GM23338 (cell line): ENCODE measurements around the gene NLGN1. TPM values are rescaled to one million over a fixed set of nuclear protein-coding genes. Genes with fewer than 3 reads are reported as not detected.

Experiments used
- ATAC-seq: fragments of 200-7000 bp; cut with Tn5 transposase; 3 replicates; pipeline ENCODE4 v1.9.1; 2020
- DNase-seq: peaks from one replicate; pipeline ENCODE4 v3.0.0-alpha.2; 2015; ENCODE audit warnings: low spot score
- H2AFZ ChIP-seq: fragments of 200-600 bp; sonication (generic); 2 replicates; pipeline ENCODE4 v1.8.0; 2016; ENCODE audit warnings: antibody characterized with exemption, mild to moderate bottlenecking, moderate library complexity
- H3F3A ChIP-seq: fragments of 200-600 bp; sonication (generic); replicated peaks from 2 replicates; pipeline ENCODE4 v1.8.0; 2017; ENCODE audit warnings: antibody characterized with exemption, mixed run types, low read depth
- H3K27ac ChIP-seq: fragments of 200-600 bp; sonication (generic); 2 replicates; pipeline ENCODE4 v1.6.1; 2016; ENCODE audit warnings: low read depth
- H3K27me3 ChIP-seq: fragments of 200-600 bp; sonication (generic); 2 replicates; pipeline ENCODE4 v1.8.0; 2016; ENCODE audit warnings: mild to moderate bottlenecking, mixed run types, moderate library complexity; ENCODE audit not compliant: insufficient read depth
- H3K36me3 ChIP-seq: fragments of 200-600 bp; sonication (generic); 2 replicates; pipeline ENCODE4 v1.8.0; 2016; ENCODE audit warnings: mild to moderate bottlenecking; ENCODE audit not compliant: insufficient read depth
- H3K4me1 ChIP-seq: fragments of 200-600 bp; sonication (generic); 2 replicates; pipeline ENCODE4 v1.8.0; 2016; ENCODE audit warnings: mild to moderate bottlenecking, moderate library complexity; ENCODE audit not compliant: insufficient read depth
- H3K4me2 ChIP-seq: fragments of 200-600 bp; sonication (generic); 2 replicates; pipeline ENCODE4 v1.7.1; 2017; ENCODE audit warnings: mixed run types
- H3K4me3 ChIP-seq: fragments of 200-600 bp; sonication (generic); 2 replicates; pipeline ENCODE4 v1.6.1; 2016; ENCODE audit warnings: mixed run types
- H3K79me2 ChIP-seq: fragments of 200-600 bp; sonication (generic); replicated peaks from 2 replicates; pipeline ENCODE4 v1.8.0; 2017; ENCODE audit warnings: mild to moderate bottlenecking; ENCODE audit not compliant: insufficient read depth
- H3K9me2 ChIP-seq: fragments of 200-600 bp; sonication (generic); 2 replicates; pipeline ENCODE4 v1.8.0; 2017; ENCODE audit not compliant: insufficient read depth
- H4K20me1 ChIP-seq: fragments of 200-600 bp; sonication (generic); replicated peaks from 2 replicates; pipeline ENCODE4 v1.8.0; 2017; ENCODE audit warnings: mild to moderate bottlenecking; ENCODE audit not compliant: insufficient read depth
- H3K27ac Mint-ChIP-seq: 2 replicates; pipeline ENCODE4 v1.8.0; 2020; ENCODE audit warnings: inconsistent platforms, mild to moderate bottlenecking, moderate library complexity, mixed read lengths
- H3K27me3 Mint-ChIP-seq: 3 replicates; pipeline ENCODE4 v1.8.0; 2022; ENCODE audit warnings: low read depth, mild to moderate bottlenecking, moderate library complexity, mixed read lengths, inconsistent platforms; ENCODE audit not compliant: insufficient read depth, poor library complexity
- H3K36me3 Mint-ChIP-seq: 3 replicates; pipeline ENCODE4 v1.8.0; 2021; ENCODE audit warnings: low read depth, mild to moderate bottlenecking, inconsistent platforms, moderate library complexity, mixed read lengths
- H3K4me1 Mint-ChIP-seq: 3 replicates; pipeline ENCODE4 v1.8.0; 2020; ENCODE audit warnings: mild to moderate bottlenecking, inconsistent platforms, mixed read lengths
- H3K4me3 Mint-ChIP-seq: 3 replicates; pipeline ENCODE4 v1.8.0; 2021; ENCODE audit warnings: moderate library complexity, mild to moderate bottlenecking, inconsistent platforms, mixed read lengths
- H3K9me3 Mint-ChIP-seq: 3 replicates; pipeline ENCODE4 v1.8.0; 2020; ENCODE audit warnings: moderate library complexity, mild to moderate bottlenecking, inconsistent platforms, mixed read lengths
- CREB1 ChIP-seq: fragments of 250-450 bp; sonication (Bioruptor Pico); IDR thresholded peaks from 2 replicates; pipeline ENCODE4 v1.5.0; 2020; ENCODE audit warnings: low read depth, mild to moderate bottlenecking, moderate library complexity
- EZH2phosphoT487 ChIP-seq: fragments of 200-600 bp; sonication (generic); IDR thresholded peaks from one replicate; pipeline ENCODE4 v1.8.1; 2018; ENCODE audit warnings: antibody characterized with exemption; ENCODE audit not compliant: unreplicated experiment
- JUNB ChIP-seq: IDR thresholded peaks from one replicate; pipeline ENCODE4 v1.6.1; 2016; ENCODE audit warnings: antibody characterized with exemption; ENCODE audit not compliant: unreplicated experiment
- NANOG ChIP-seq: IDR thresholded peaks from 2 replicates; pipeline ENCODE4 v1.6.1; 2016; ENCODE audit warnings: antibody characterized with exemption, borderline replicate concordance
- POLR2AphosphoS5 ChIP-seq: IDR thresholded peaks from 2 replicates; pipeline ENCODE4 v1.6.1; 2016; ENCODE audit warnings: antibody characterized with exemption, low read depth
- REST ChIP-seq: IDR thresholded peaks from one replicate; pipeline ENCODE4 v1.6.1; 2018; ENCODE audit warnings: antibody characterized with exemption; ENCODE audit not compliant: unreplicated experiment
- ZNF114 ChIP-seq: fragments of 250-450 bp; sonication (Bioruptor Pico); IDR thresholded peaks from 2 replicates; pipeline ENCODE4 v1.5.0; 2020; ENCODE audit warnings: mild to moderate bottlenecking, moderate library complexity
- ZNF331 ChIP-seq: fragments of 250-450 bp; sonication (Bioruptor Pico); IDR thresholded peaks from 2 replicates; pipeline ENCODE4 v1.5.0; 2020; ENCODE audit warnings: low read depth, mild to moderate bottlenecking, moderate library complexity
- ZNF462 ChIP-seq: fragments of 250-450 bp; sonication (Bioruptor Pico); IDR thresholded peaks from 2 replicates; pipeline ENCODE4 v1.5.0; 2020; ENCODE audit warnings: mild to moderate bottlenecking, moderate library complexity
- polyA plus RNA-seq: library from polyadenylated mRNA; unstranded; fragments of >200 nt; fragmentation: Nextera tagmentation; extraction: Ambion mirVana; gene quantifications from 2 replicates; pipeline ENCODE4 v1.2.1, GENCODE V29; 2016
- total RNA-seq: library from RNA; depleted of rRNA; stranded (reverse); fragments of >200 nt; shearing (Covaris generic); gene quantifications from 2 replicates; pipeline ENCODE4 v1.2.3, GENCODE V29; 2014

Gene NLGN1
- total and polyA plus RNA-seq, 2 experiments from 2014 or later, result 6.5 to 18.6 TPM

- no peaks in the 10 kb centered on the region for H3K4me1 Mint-ChIP-seq
Observed at GRCh38 chr3:174061162-174061561, 663.6 kb downstream of the NLGN1 start.

GRCh38 chr3:174061731-174062130, 664.2 kb downstream of the NLGN1 start:
- H3K4me1 Mint-ChIP-seq, result no peaks in the 10 kb centered on the region
- no peaks in the 10 kb centered on the region for H4K20me1 ChIP-seq
- H3K27me3 Mint-ChIP-seq, result no peaks in the 10 kb centered on the region
- H3K4me3 ChIP-seq, result no peak overlapping the region
- ATAC-seq (no peak), DNase-seq (no peak)
- no peak overlapping the region for H3K4me3 Mint-ChIP-seq
- H3K4me2 ChIP-seq, result no peak overlapping the region
- H3K36me3 Mint-ChIP-seq, result peaks cover 8% of the 10 kb centered on the region; the same call in 2 of the 3 replicates
- H2AFZ ChIP-seq, result no peak overlapping the region
- 0 out of 2 replicates have a peak, but pooled peaks cover 9% of the 10 kb centered on the region for H3K36me3 ChIP-seq
- no peaks in the 10 kb centered on the region for H3F3A ChIP-seq
- no peaks in the 10 kb centered on the region for H3K4me1 ChIP-seq
- no peaks in the 10 kb centered on the region for H3K9me2 ChIP-seq
- no peak overlapping the region for H3K27ac ChIP-seq
- H3K79me2 ChIP-seq, result no peaks in the 10 kb centered on the region
- H3K27me3 ChIP-seq, result no peaks in the 10 kb centered on the region
- H3K27ac Mint-ChIP-seq, result no peak overlapping the region
- peaks cover 8% of the 10 kb centered on the region for H3K9me3 Mint-ChIP-seq
- no peak for TF ChIP-seq EZH2phosphoT487
- TF ChIP-seq ZNF114 (CRISPR knock-in tag), result no peak
- no peak for TF ChIP-seq JUNB
- TF ChIP-seq REST, result no peak
- no peak for TF ChIP-seq ZNF462 (CRISPR knock-in tag)
- no peak for TF ChIP-seq NANOG
- no peak for TF ChIP-seq POLR2AphosphoS5
- TF ChIP-seq CREB1 (CRISPR knock-in tag), result no peak

More at GRCh38 chr3:174061162-174061561, 663.6 kb downstream of the NLGN1 start:
- peaks cover 8% of the 10 kb centered on the region for H3K9me3 Mint-ChIP-seq
- no peaks in the 10 kb centered on the region for H3K27me3 ChIP-seq
- no peaks in the 10 kb centered on the region for H3F3A ChIP-seq
- H3K27me3 Mint-ChIP-seq, result no peaks in the 10 kb centered on the region
- no peak overlapping the region for H3K4me3 ChIP-seq
- DNase-seq (no peak), ATAC-seq (no peak)
- no peak overlapping the region for H2AFZ ChIP-seq
- H4K20me1 ChIP-seq, result no peaks in the 10 kb centered on the region
- H3K27ac Mint-ChIP-seq, result no peak overlapping the region
- H3K9me2 ChIP-seq, result no peaks in the 10 kb centered on the region
- no peak overlapping the region for H3K4me3 Mint-ChIP-seq
- peaks cover 8% of the 10 kb centered on the region; the same call in 2 of the 3 replicates for H3K36me3 Mint-ChIP-seq
- H3K36me3 ChIP-seq, result 0 out of 2 replicates have a peak, but pooled peaks cover 9% of the 10 kb centered on the region
- TF ChIP-seq ZNF114 (CRISPR knock-in tag) (no peak), JUNB (no peak), ZNF331 (CRISPR knock-in tag) (no peak), CREB1 (CRISPR knock-in tag) (no peak), POLR2AphosphoS5 (no peak)
- no peak overlapping the region for H3K4me2 ChIP-seq
- H3K79me2 ChIP-seq, result no peaks in the 10 kb centered on the region
- no peaks in the 10 kb centered on the region for H3K4me1 ChIP-seq
- no peak overlapping the region for H3K27ac ChIP-seq
